Hepatocyte (in vitro differentiated cells): ENCODE results near the gene FAM153A. TPM values are rescaled to one million over a fixed set of nuclear protein-coding genes. Genes with fewer than 3 reads are reported as not detected.
"Not testable (repeated sequence)": the region's sequence is repeated elsewhere in the genome, so short reads cannot be mapped to it uniquely, and the experiment has no call there.

Experiments used
- DNase-seq: peaks from one replicate; pipeline ENCODE4 v3.0.0-alpha.2; 2016; ENCODE audit warnings: low spot score
- H2AFZ ChIP-seq: fragments of 200-600 bp; sonication (generic); 2 replicates; pipeline ENCODE4 v1.6.0; 2016; ENCODE audit warnings: antibody characterized with exemption, mild to moderate bottlenecking
- H3K27ac ChIP-seq: fragments of 200-600 bp; sonication (generic); 2 replicates; pipeline ENCODE4 v1.5.1; 2016; ENCODE audit warnings: mild to moderate bottlenecking
- H3K27me3 ChIP-seq: fragments of 200-600 bp; sonication (generic); 2 replicates; pipeline ENCODE4 v1.6.1; 2016
- H3K36me3 ChIP-seq: fragments of 200-600 bp; sonication (generic); replicated peaks from 2 replicates; pipeline ENCODE4 v1.5.1; 2016; ENCODE audit warnings: low read depth; ENCODE audit not compliant: insufficient read depth
- H3K4me1 ChIP-seq: fragments of 200-600 bp; sonication (generic); 2 replicates; pipeline ENCODE4 v1.5.1; 2016; ENCODE audit warnings: mild to moderate bottlenecking, moderate library complexity; ENCODE audit not compliant: insufficient read depth
- H3K4me2 ChIP-seq: fragments of 200-600 bp; sonication (generic); 2 replicates; pipeline ENCODE4 v1.6.0; 2016
- H3K4me3 ChIP-seq: fragments of 200-600 bp; sonication (generic); 2 replicates; pipeline ENCODE4 v1.5.1; 2016; ENCODE audit warnings: mild to moderate bottlenecking
- H3K79me2 ChIP-seq: fragments of 200-600 bp; sonication (generic); 2 replicates; pipeline ENCODE4 v1.6.0; 2017; ENCODE audit warnings: mild to moderate bottlenecking
- H3K9me2 ChIP-seq: fragments of 200-600 bp; sonication (generic); replicated peaks from 2 replicates; pipeline ENCODE4 v1.6.0; 2017; ENCODE audit warnings: mild to moderate bottlenecking; ENCODE audit not compliant: insufficient read depth
- H3K9me3 ChIP-seq: fragments of 200-600 bp; sonication (generic); 2 replicates; pipeline ENCODE4 v1.5.1; 2016; ENCODE audit warnings: low read depth, mild to moderate bottlenecking
- H4K20me1 ChIP-seq: fragments of 200-600 bp; sonication (generic); 2 replicates; pipeline ENCODE4 v1.6.0; 2016; ENCODE audit warnings: mild to moderate bottlenecking; ENCODE audit not compliant: insufficient read depth, poor library complexity, severe bottlenecking
- WGBS: methylation state at CpG from one replicate; pipeline ENCODE4 v1.1.6; 2016; ENCODE audit warnings: low lambda C conversion rate; ENCODE audit errors: missing lambda C conversion rate; 5-methylcytosine and 5-hydroxymethylcytosine counted together
- polyA plus RNA-seq: library from polyadenylated mRNA; unstranded; fragments of >200 nt; fragmentation: Nextera tagmentation; extraction: Ambion mirVana; gene quantifications from 2 replicates; pipeline ENCODE4 v1.2.1, GENCODE V29; 2016
- total RNA-seq: library from RNA; depleted of rRNA; stranded (reverse); fragments of >200 nt; gene quantifications from 2 replicates; pipeline ENCODE4 v1.2.3, GENCODE V29; 2014

The FAM153A gene
- 0.27 and 1.6 TPM in 2 replicates for total RNA-seq
- polyA plus RNA-seq = 0.23 and 0.56 TPM in 2 replicates

GRCh38 chr5:177782792-177783633, at the start of gene FAM153A:
Gene FAM153A (minus strand): TSS chr5:177782899.
- not testable (repeated sequence) for DNase-seq, H3K4me2 ChIP-seq, H3K79me2 ChIP-seq, H3K4me3 ChIP-seq, H3K27ac ChIP-seq, H3K4me1 ChIP-seq, H3K9me3 ChIP-seq, H2AFZ ChIP-seq, H3K9me2 ChIP-seq, H3K27me3 ChIP-seq, H4K20me1 ChIP-seq, H3K36me3 ChIP-seq
- no CpG with 5 or more reads among the region's 67 CpGs for WGBS

- not testable (repeated sequence) for H3K9me2 ChIP-seq, H3K27me3 ChIP-seq, H4K20me1 ChIP-seq, H2AFZ ChIP-seq, H3K9me3 ChIP-seq, H3K36me3 ChIP-seq, H3K4me2 ChIP-seq, H3K27ac ChIP-seq, H3K4me3 ChIP-seq, H3K4me1 ChIP-seq, DNase-seq, H3K79me2 ChIP-seq
- WGBS = 66% methylated on average over 4 of the region's 4 CpGs
Observed at GRCh38 chr5:177832287-177832686, 49.6 kb upstream of the FAM153A start.

GRCh38 chr5:177826073-177826472, 43.4 kb upstream of the FAM153A start:
- not testable (repeated sequence) for H3K4me3 ChIP-seq, DNase-seq, H3K79me2 ChIP-seq, H3K27me3 ChIP-seq, H3K9me2 ChIP-seq, H3K36me3 ChIP-seq, H3K9me3 ChIP-seq, H2AFZ ChIP-seq, H3K4me2 ChIP-seq, H3K27ac ChIP-seq, H4K20me1 ChIP-seq, H3K4me1 ChIP-seq
- WGBS = 83% methylated on average over 1 of the region's 4 CpGs

GRCh38 chr5:177824776-177825175, 42.1 kb upstream of the FAM153A start:
- H4K20me1 ChIP-seq, H2AFZ ChIP-seq, H3K4me3 ChIP-seq, H3K36me3 ChIP-seq, DNase-seq, H3K4me2 ChIP-seq, H3K4me1 ChIP-seq, H3K27me3 ChIP-seq, H3K9me2 ChIP-seq, H3K27ac ChIP-seq, H3K79me2 ChIP-seq, H3K9me3 ChIP-seq: not testable (repeated sequence)
- WGBS = no CpG with 5 or more reads among the region's 2 CpGs

GRCh38 chr5:177822489-177822888, 39.8 kb upstream of the FAM153A start:
- not testable (repeated sequence) for H3K4me2 ChIP-seq, H3K79me2 ChIP-seq, H3K9me2 ChIP-seq, H3K9me3 ChIP-seq, H3K4me3 ChIP-seq, H4K20me1 ChIP-seq, H3K36me3 ChIP-seq, DNase-seq, H2AFZ ChIP-seq, H3K27ac ChIP-seq, H3K27me3 ChIP-seq, H3K4me1 ChIP-seq
- no CpG with 5 or more reads among the region's 3 CpGs for WGBS

GRCh38 chr5:177819664-177820063, 37.0 kb upstream of the FAM153A start:
- WGBS = no CpG with 5 or more reads among the region's 1 CpG

GRCh38 chr5:177812814-177813425, 30.2 kb upstream of the FAM153A start:
- H3K4me3 ChIP-seq, H3K36me3 ChIP-seq, H2AFZ ChIP-seq, H3K9me2 ChIP-seq, DNase-seq, H3K4me2 ChIP-seq, H3K27me3 ChIP-seq, H3K4me1 ChIP-seq, H4K20me1 ChIP-seq, H3K9me3 ChIP-seq, H3K79me2 ChIP-seq, H3K27ac ChIP-seq: not testable (repeated sequence)
- WGBS = no CpG with 5 or more reads among the region's 2 CpGs

More at GRCh38 chr5:177819664-177820063, 37.0 kb upstream of the FAM153A start:
- not testable (repeated sequence) for H3K27me3 ChIP-seq, H3K36me3 ChIP-seq, H3K4me2 ChIP-seq, H3K9me2 ChIP-seq, H4K20me1 ChIP-seq, H3K4me1 ChIP-seq, H3K27ac ChIP-seq, H2AFZ ChIP-seq, H3K9me3 ChIP-seq, H3K4me3 ChIP-seq, H3K79me2 ChIP-seq, DNase-seq

GRCh38 chr5:177812160-177812743, 29.6 kb upstream of the FAM153A start:
- not testable (repeated sequence) for H3K9me3 ChIP-seq, H3K4me3 ChIP-seq, H4K20me1 ChIP-seq, H3K79me2 ChIP-seq, H3K36me3 ChIP-seq, H3K27me3 ChIP-seq, H2AFZ ChIP-seq, H3K9me2 ChIP-seq, DNase-seq, H3K27ac ChIP-seq, H3K4me2 ChIP-seq, H3K4me1 ChIP-seq
- no CpG with 5 or more reads among the region's 6 CpGs for WGBS
